K562 (cell line): Measurements from ENCODE around the gene ANKS1B. TPM values are rescaled to one million over a fixed set of nuclear protein-coding genes. Genes with fewer than 3 reads are reported as not detected.

Experiments
- ATAC-seq: fragments of 200-7000 bp; cut with Tn5 transposase; 3 replicates; pipeline ENCODE4 v1.9.1; 2020; ENCODE audit warnings: moderate library complexity
- BruUV-seq: library from RNA; stranded (reverse); fragments of 400-500 nt; replicated peaks from 2 replicates; lab custom pipeline; 2021; lab: Mats Ljungman, UMichigan
- CTCF ChIA-PET: fragments of 300-600 bp; formaldehyde crosslinking; extraction: SDS; loops from one replicate; lab custom pipeline; 2021; ENCODE audit warnings: low intra/inter-chr PET ratio; lab: Yijun Ruan, JAX
- POLR2A ChIA-PET: fragments of 300-600, 350-650 bp; sonication (Branson Sonifier 250); formaldehyde crosslinking; extraction: SDS; loops from one replicate; lab custom pipeline; 2021; ENCODE audit warnings: antibody characterized with exemption, inconsistent platforms; lab: Yijun Ruan, JAX
- DNase-seq, 4 experiments: peaks; one replicate each; pipeline versions ENCODE4 v3.0.0 to v3.0.0-alpha.2; 2011 to 2018; ENCODE audit warnings: low spot score in 3 of 4, mixed read lengths in 3 of 4; ENCODE audit errors: extremely low read depth in 1 of 4
- FAIRE-seq: peaks from 2 replicates; lab custom pipeline; 2011; peaks lifted over from hg19 to GRCh38; lab: Jason Lieb, UNC
- H2AFZ ChIP-seq: 2 replicates; pipeline ENCODE4 v1.6.0; 2011; ENCODE audit warnings: low read depth, low read length, control low read depth, inconsistent platforms
- H3K27ac ChIP-seq: fragments of 200-600 bp; 3 replicates; pipeline ENCODE4 v1.8.0; 2011; ENCODE audit warnings: low read depth, mild to moderate bottlenecking, control low read depth, inconsistent platforms, low read length, moderate library complexity, mixed read lengths; ENCODE audit errors: extremely low read depth
- H3K27me3 ChIP-seq, 2 experiments: fragments of 300-600 bp in 1 of 2; 2 replicates in 1 of 2; 3 replicates in 1 of 2; pipeline versions ENCODE4 v1.6.0 to v1.8.0; 2011; ENCODE audit warnings: inconsistent platforms in 2 of 2, low read length in 2 of 2, mild to moderate bottlenecking in 1 of 2, mixed read lengths in 1 of 2, moderate library complexity in 1 of 2; ENCODE audit not compliant: control insufficient read depth in 2 of 2, insufficient read depth in 2 of 2
- H3K36me3 ChIP-seq: fragments of 300-600 bp; 3 replicates; pipeline ENCODE4 v1.8.0; 2011; ENCODE audit warnings: mild to moderate bottlenecking, low read length, inconsistent platforms; ENCODE audit not compliant: control insufficient read depth, insufficient read depth
- H3K4me1 ChIP-seq, 2 experiments: fragments of 200-600 bp in 1 of 2; replicated peaks in 1 of 2; 2 replicates in 1 of 2; 3 replicates in 1 of 2; pipeline versions ENCODE4 v1.5.1 to v1.8.0; 2011; ENCODE audit warnings: inconsistent platforms in 2 of 2, low read length in 2 of 2, mild to moderate bottlenecking in 1 of 2, mixed read lengths in 1 of 2, moderate library complexity in 1 of 2; ENCODE audit not compliant: control insufficient read depth in 2 of 2, insufficient read depth in 2 of 2
- H3K4me2 ChIP-seq: 2 replicates; pipeline ENCODE4 v1.6.1; 2011; ENCODE audit warnings: low read length, control low read depth, inconsistent platforms, mixed read lengths; ENCODE audit not compliant: insufficient read depth
- H3K4me3 ChIP-seq: fragments of 200-600 bp; sonication (generic), shearing (Covaris generic); 2 replicates; pipeline ENCODE4 v1.5.1; 2016; ENCODE audit warnings: control low read depth, inconsistent platforms
- H3K79me2 ChIP-seq: fragments of 200-600 bp; 3 replicates; pipeline ENCODE4 v1.8.0; 2011; ENCODE audit warnings: low read length, inconsistent platforms; ENCODE audit not compliant: control insufficient read depth, insufficient read depth
- H3K9ac ChIP-seq, 2 experiments: 2 replicates each; pipeline versions ENCODE4 v1.6.0 to v1.6.1; 2011; ENCODE audit warnings: low read depth in 2 of 2, low read length in 2 of 2, control low read depth in 1 of 2, inconsistent platforms in 1 of 2, mild to moderate bottlenecking in 1 of 2, mixed read lengths in 1 of 2; ENCODE audit not compliant: insufficient read depth in 1 of 2
- H3K9me1 ChIP-seq: one replicate; pipeline ENCODE4 v1.6.0; 2011; ENCODE audit warnings: inconsistent platforms, mild to moderate bottlenecking, low read length, moderate library complexity; ENCODE audit not compliant: control insufficient read depth, insufficient read depth
- H3K9me3 ChIP-seq: replicated peaks from 2 replicates; pipeline ENCODE4 v1.5.1; 2011; ENCODE audit warnings: low read depth, low read length, inconsistent platforms; ENCODE audit not compliant: control insufficient read depth, insufficient read depth
- H4K20me1 ChIP-seq: replicated peaks from 2 replicates; pipeline ENCODE4 v1.6.1; 2011; ENCODE audit warnings: low read length, inconsistent platforms, mixed read lengths; ENCODE audit not compliant: control insufficient read depth, insufficient read depth
- BCOR ChIP-seq: fragments of 450-650 bp; IDR thresholded peaks from 2 replicates; pipeline ENCODE4 v1.6.1; 2016
- ETV5 ChIP-seq: sonication (generic); formaldehyde crosslinking; IDR thresholded peaks from 2 replicates; pipeline ENCODE4 v1.4.0; 2020; ENCODE audit warnings: low read depth, mild to moderate bottlenecking, missing genetic modification reagents
- HCFC1 ChIP-seq: IDR thresholded peaks from 2 replicates; pipeline ENCODE4 v1.6.1; 2012; ENCODE audit warnings: low read depth, low read length, improper control_type of control experiment
- HLTF ChIP-seq: fragments of 450-650 bp; IDR thresholded peaks from 2 replicates; pipeline ENCODE4 v1.6.1; 2016
- KDM4B ChIP-seq, 2 experiments: fragments of 450-650 bp in 1 of 2; sonication (generic) in 1 of 2; IDR thresholded peaks; 2 replicates each; pipeline ENCODE4 v1.6.1; 2016 to 2017; ENCODE audit warnings: borderline replicate concordance in 2 of 2, antibody characterized with exemption in 1 of 2, low read depth in 1 of 2, mild to moderate bottlenecking in 1 of 2
- MEF2D ChIP-seq: conservative IDR thresholded peaks from 2 replicates; pipeline ENCODE4 v1.6.1; 2016; ENCODE audit warnings: low read depth, missing genetic modification characterization, missing compliant biosample characterization
- MLLT1 ChIP-seq, 2 experiments: fragments of 450-650 bp; IDR thresholded peaks; 2 replicates each; pipeline ENCODE4 v1.6.1; 2016
- NCOA2 ChIP-seq, 2 experiments: fragments of 450-650 bp; IDR thresholded peaks; 2 replicates each; pipeline ENCODE4 v1.6.1; 2018; ENCODE audit warnings: mild to moderate bottlenecking in 2 of 2, moderate library complexity in 1 of 2; ENCODE audit not compliant: partially characterized antibody in 2 of 2
- SRF ChIP-seq, 2 experiments: fragments of 250-450, 450-650 bp in 1 of 2; sonication (Bioruptor Pico) in 1 of 2; sonication (generic) in 1 of 2; formaldehyde crosslinking; IDR thresholded peaks; 2 replicates each; pipeline versions ENCODE4 v1.5.0 to v1.5.1; 2020 to 2022; ENCODE audit warnings: mild to moderate bottlenecking in 1 of 2, missing genetic modification reagents in 1 of 2
- ZNF184 ChIP-seq: sonication (generic); formaldehyde crosslinking; IDR thresholded peaks from 2 replicates; pipeline ENCODE4 v1.5.0; 2020; ENCODE audit warnings: missing genetic modification reagents
- WGBS: fragments of 100-300 bp; shearing (Covaris generic); methylation state at CpG from one replicate; pipeline ENCODE4 v1.1.6; 2016; ENCODE audit warnings: low coverage, mixed read lengths; ENCODE audit not compliant: insufficient coverage; ENCODE audit errors: missing lambda C conversion rate; 5-methylcytosine and 5-hydroxymethylcytosine counted together
- in situ Hi-C: fragments of 300-500 bp; cut with MboI; formaldehyde crosslinking; loops from 4 replicates; pipeline ENCODE4 v1.15.0; 2018; ENCODE audit warnings: inconsistent platforms, mixed read lengths
- intact Hi-C: fragments of 100-400 bp; cut with micrococcal nuclease; formaldehyde crosslinking; loops from 2 replicates; pipeline ENCODE4 v1.14.2; 2022
- polyA plus RNA-seq, 8 experiments: library from polyadenylated mRNA; depleted of rRNA in 4 of 8; stranded (reverse) in 5 of 8; unstranded in 3 of 8; fragments of >200 nt; fragmentation: Nextera tagmentation in 2 of 8; fragmentation: Illumina TruSeq in 1 of 8; extraction: Ambion mirVana in 2 of 8; extraction: Trizol in 1 of 8; gene quantifications; 2 replicates each; pipeline versions ENCODE4 v1.2.1 to v1.2.3, GENCODE V29; 2011 to 2014; ENCODE audit warnings: inconsistent platforms in 1 of 8, missing spikeins in 1 of 8
- total RNA-seq, 7 experiments: library from RNA; depleted of rRNA in 6 of 7; stranded (reverse); fragments of >200 nt in 6 of 7; fragmentation: Illumina TruSeq in 2 of 7; extraction: Trizol in 2 of 7; gene quantifications; 2 replicates each; pipeline versions ENCODE4 v1.2.1 to v1.2.3, GENCODE V29; 2011 to 2021; ENCODE audit warnings: low replicate concordance in 1 of 7
- TF ChIP-seq, protein P1 (sequence below), 2 experiments: IDR thresholded peaks; 2 replicates each; pipeline ENCODE4 v1.6.1; 2012; ENCODE audit warnings: improper control_type of control experiment in 2 of 2, low read depth in 2 of 2, low read length in 2 of 2, borderline replicate concordance in 1 of 2
- TF ChIP-seq, protein P2 (sequence below): fragments of 450-650 bp; IDR thresholded peaks from 2 replicates; pipeline ENCODE4 v1.6.1; 2016; ENCODE audit warnings: missing biosample characterization, missing genetic modification characterization

Gene ANKS1B
- total and polyA plus RNA-seq, 9 of the 15 experiments (the other 6 are each of a cell fraction or from before 2014, with no cell fraction given): 0.04 to 0.47 (median 0.28) TPM; not detected in 4

GRCh38 chr12:98852181-98852580 lies 1132.6 kb downstream of the ANKS1B start (continued):
- TF ChIP-seq, protein P1, sequence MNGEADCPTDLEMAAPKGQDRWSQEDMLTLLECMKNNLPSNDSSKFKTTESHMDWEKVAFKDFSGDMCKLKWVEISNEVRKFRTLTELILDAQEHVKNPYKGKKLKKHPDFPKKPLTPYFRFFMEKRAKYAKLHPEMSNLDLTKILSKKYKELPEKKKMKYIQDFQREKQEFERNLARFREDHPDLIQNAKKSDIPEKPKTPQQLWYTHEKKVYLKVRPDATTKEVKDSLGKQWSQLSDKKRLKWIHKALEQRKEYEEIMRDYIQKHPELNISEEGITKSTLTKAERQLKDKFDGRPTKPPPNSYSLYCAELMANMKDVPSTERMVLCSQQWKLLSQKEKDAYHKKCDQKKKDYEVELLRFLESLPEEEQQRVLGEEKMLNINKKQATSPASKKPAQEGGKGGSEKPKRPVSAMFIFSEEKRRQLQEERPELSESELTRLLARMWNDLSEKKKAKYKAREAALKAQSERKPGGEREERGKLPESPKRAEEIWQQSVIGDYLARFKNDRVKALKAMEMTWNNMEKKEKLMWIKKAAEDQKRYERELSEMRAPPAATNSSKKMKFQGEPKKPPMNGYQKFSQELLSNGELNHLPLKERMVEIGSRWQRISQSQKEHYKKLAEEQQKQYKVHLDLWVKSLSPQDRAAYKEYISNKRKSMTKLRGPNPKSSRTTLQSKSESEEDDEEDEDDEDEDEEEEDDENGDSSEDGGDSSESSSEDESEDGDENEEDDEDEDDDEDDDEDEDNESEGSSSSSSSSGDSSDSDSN (IDR thresholded peaks at IDR 0.05; ENCODE audit: borderline replicate concordance in 1 of 2, low read depth in 2 of 2, low read length in 2 of 2): no peak

DNA sequence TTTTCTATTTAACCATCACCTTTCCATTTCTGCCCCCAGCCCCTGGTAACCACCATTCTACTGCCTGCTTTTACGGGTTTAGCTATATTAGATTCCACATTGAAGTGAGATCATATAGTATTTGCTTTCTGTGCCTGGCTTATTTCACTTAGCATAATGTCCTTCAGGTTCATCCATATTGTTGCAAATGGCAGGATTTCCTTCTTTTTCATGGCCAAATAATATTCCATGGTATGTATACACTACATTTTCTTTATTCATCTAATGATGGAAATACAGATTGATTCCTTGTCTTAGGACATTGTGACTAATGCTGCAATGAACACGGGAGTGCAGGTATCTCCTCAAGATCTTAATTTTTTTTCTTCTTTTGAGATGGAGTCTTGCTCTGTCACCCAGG lies 1137.5 kb downstream of the ANKS1B start:
- ChIA-PET POLR2A (interaction anchor here (0.7 to 1.2 kb wide), 2 partner anchors 9 to 21 kb away, joined by 3 to 4 read pairs; no protein-coding TSS in a partner anchor), CTCF (no interaction called here)
- Histone ChIP-seq H3K9ac (no peak overlapping the region), H3K9me3 (no peaks in the 10 kb centered on the region), H3K79me2 (no peaks in the 10 kb centered on the region), H3K4me3 (no peak overlapping the region), H4K20me1 (no peaks in the 10 kb centered on the region), H3K4me1 (no peaks in the 10 kb centered on the region), H3K4me2 (no peak overlapping the region), H3K27ac (no peak overlapping the region), H3K27me3 (peaks cover 0 to 3% of the 10 kb centered on the region in 2 experiments; a peak in 1 of 5 replicates), H2AFZ (no peak overlapping the region), H3K9me1 (no peaks in the 10 kb centered on the region), H3K36me3 (no peaks in the 10 kb centered on the region)
- intact Hi-C loops: no loop called here
- in situ Hi-C loops: no loop called here
- 0% methylated on average over 2 of the region's 2 CpGs for WGBS
- FAIRE-seq (no peak), DNase-seq (no peak), ATAC-seq (no peak)
- BruUV-seq: no TSS peak
- TF ChIP-seq KDM4B (IDR thresholded peaks at IDR 0.05; ENCODE audit: borderline replicate concordance in 2 of 2, low read depth in 1 of 2) (no peak), ETV5 (CRISPR knock-in tag) (no peak), SRF (CRISPR knock-in tag; IDR thresholded peaks at IDR 0.05) (no peak), BCOR (no peak), HCFC1 (no peak), MLLT1 (IDR thresholded peaks at IDR 0.05) (no peak), NCOA2 (IDR thresholded peaks at IDR 0.05; ENCODE audit: partially characterized antibody in 2 of 2) (no peak), MEF2D (no peak), ZNF184 (CRISPR knock-in tag) (no peak), HLTF (no peak)
- TF ChIP-seq, protein P2, sequence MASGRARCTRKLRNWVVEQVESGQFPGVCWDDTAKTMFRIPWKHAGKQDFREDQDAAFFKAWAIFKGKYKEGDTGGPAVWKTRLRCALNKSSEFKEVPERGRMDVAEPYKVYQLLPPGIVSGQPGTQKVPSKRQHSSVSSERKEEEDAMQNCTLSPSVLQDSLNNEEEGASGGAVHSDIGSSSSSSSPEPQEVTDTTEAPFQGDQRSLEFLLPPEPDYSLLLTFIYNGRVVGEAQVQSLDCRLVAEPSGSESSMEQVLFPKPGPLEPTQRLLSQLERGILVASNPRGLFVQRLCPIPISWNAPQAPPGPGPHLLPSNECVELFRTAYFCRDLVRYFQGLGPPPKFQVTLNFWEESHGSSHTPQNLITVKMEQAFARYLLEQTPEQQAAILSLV (tag): no peak
